ENCODE measurements around the gene PTPN4.

The PTPN4 gene

DNA sequence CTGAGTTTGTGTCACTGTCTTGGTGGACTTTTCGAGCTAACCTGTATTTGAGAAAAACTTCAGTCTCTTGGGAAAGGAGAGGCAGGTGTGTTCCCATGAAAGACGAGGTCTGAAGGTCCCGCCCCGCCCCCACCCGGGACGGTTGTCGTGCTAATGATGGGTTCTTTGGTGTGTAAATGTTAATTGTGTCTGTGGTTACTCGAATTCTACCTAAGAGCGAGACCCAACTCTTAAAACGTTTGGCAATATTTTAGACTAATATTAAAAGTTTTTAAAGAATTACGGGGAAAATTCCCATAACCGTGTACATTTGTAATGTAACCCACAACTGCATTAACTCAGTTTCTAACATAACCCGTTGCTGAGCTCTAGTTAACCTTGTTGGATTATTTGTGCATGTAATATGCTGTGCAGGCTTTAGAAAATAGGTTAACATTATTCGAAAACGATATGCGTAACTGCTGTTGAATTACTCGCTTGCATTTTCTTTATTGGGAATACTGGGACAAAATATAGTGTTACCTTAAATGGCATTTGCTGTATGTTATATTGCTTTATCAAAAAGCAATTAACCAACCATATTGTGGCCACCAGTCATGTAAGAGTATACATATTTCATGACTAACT lies 254.0 kb downstream of the PTPN4 start:
- peaks cover 4% of the 10 kb centered on the region for H3K79me2 ChIP-seq (ENCODE audit: control insufficient read depth, insufficient read depth, low read length, poor library complexity)
- H4K91ac ChIP-seq (ENCODE audit: low read depth, low read length), result no peak overlapping the region
- H2BK120ac ChIP-seq (ENCODE audit: insufficient read depth, low read length, poor library complexity), result no peak overlapping the region
- H3K4me3 ChIP-seq (ENCODE audit: low read depth, low read length), result peak overlapping the region; percentile 94
- no peak overlapping the region for H3K4ac ChIP-seq (ENCODE audit: low read depth, low read length)
- H3K4me1 ChIP-seq (ENCODE audit: control insufficient read depth in 1 of 2, insufficient read depth in 2 of 2, low read length in 2 of 2), result peaks cover 0 to 2% of the 10 kb centered on the region in 2 experiments
- no peak overlapping the region for H4K8ac ChIP-seq (ENCODE audit: low read depth, low read length)
- no peak overlapping the region for H2BK5ac ChIP-seq (ENCODE audit: low read depth, low read length, poor library complexity)
- peak in 1 of 2 donors; percentile 50 for DNase-seq
- no peak overlapping the region for H3K23ac ChIP-seq (ENCODE audit: low read length)
- no peak overlapping the region for H3K18ac ChIP-seq (ENCODE audit: low read length)
- no peak overlapping the region for H2BK12ac ChIP-seq (ENCODE audit: low read length)
- no peak overlapping the region for H4K12ac ChIP-seq (ENCODE audit: low read depth, low read length)
- no peaks in the 10 kb centered on the region for H3K9me3 ChIP-seq (ENCODE audit: insufficient read depth, low read depth, low read length)
- no peaks in the 10 kb centered on the region for H3K27me3 ChIP-seq (ENCODE audit: insufficient read depth, low read length)
- peak overlapping the region; percentile 74 for H3K4me2 ChIP-seq (ENCODE audit: low read length)
- H3K79me1 ChIP-seq (ENCODE audit: low read length), result peaks cover 5% of the 10 kb centered on the region
- H3K9ac ChIP-seq (ENCODE audit: low read length), result peak overlapping the region; percentile 92
- H3K14ac ChIP-seq (ENCODE audit: low read length), result no peak overlapping the region
- no CpG with 5 or more reads among the region's 17 CpGs for WGBS (ENCODE audit: extremely low coverage, insufficient coverage, insufficient read length)
- H3K36me3 ChIP-seq (ENCODE audit: control insufficient read depth in 1 of 2, insufficient read depth in 2 of 2, low read length in 2 of 2), result no peaks in the 10 kb centered on the region
- H2AK5ac ChIP-seq (ENCODE audit: low read length), result no peak overlapping the region
- H2AFZ ChIP-seq (ENCODE audit: insufficient read depth, low read length, poor library complexity), result peak overlapping the region; percentile 96
- no peak overlapping the region for H3K27ac ChIP-seq (ENCODE audit: low read depth, low read length)

DNA sequence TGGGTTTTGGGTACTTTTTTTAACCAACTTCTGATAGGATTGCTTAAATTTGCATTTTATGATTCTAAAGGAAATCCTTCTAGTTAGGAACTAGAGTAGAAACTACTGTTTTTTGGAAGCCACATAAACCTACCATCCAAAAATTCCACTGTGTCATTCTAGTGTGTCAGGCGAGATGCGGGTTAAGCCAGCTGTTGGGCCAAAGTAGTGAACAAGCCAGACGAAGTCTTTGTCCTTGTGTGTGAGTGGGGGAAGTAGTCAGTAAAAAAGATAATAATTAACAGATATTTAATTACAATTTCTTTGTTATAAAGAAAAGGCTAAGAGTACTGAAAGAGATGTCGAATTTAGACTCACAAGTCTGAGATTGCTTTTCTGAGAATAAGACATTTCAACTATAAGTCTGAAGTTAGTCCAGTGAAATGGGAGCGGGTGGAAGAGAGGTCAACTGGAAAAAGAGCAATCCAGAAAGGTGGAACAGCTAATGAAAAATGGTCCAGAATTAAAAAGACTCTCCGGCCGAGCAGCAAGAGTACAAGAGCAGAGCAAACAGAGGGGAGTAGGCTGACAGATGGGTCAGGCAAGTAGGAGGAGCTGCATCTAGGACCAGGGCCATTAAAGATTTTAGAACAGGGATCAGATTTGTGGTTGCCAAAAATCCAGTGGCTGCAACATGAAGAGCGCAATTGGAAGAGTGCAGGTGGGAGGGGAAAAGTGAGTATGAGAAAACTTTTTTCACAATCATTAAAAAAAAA lies 254.7 kb downstream of the PTPN4 start:
- no CpG with 5 or more reads among the region's 8 CpGs for WGBS (ENCODE audit: extremely low coverage, insufficient coverage, insufficient read length)
- Histone ChIP-seq H4K12ac (ENCODE audit: low read depth, low read length) (no peak overlapping the region), H3K9ac (ENCODE audit: low read length) (no peak overlapping the region), H3K14ac (ENCODE audit: low read length) (no peak overlapping the region), H2BK5ac (ENCODE audit: low read depth, low read length, poor library complexity) (no peak overlapping the region), H3K18ac (ENCODE audit: low read length) (no peak overlapping the region), H2AK5ac (ENCODE audit: low read length) (no peak overlapping the region), H3K4me2 (ENCODE audit: low read length) (no peak overlapping the region), H2AFZ (ENCODE audit: insufficient read depth, low read length, poor library complexity) (no peak overlapping the region), H3K79me2 (ENCODE audit: control insufficient read depth, insufficient read depth, low read length, poor library complexity) (peaks cover 4% of the 10 kb centered on the region), H4K91ac (ENCODE audit: low read depth, low read length) (no peak overlapping the region), H3K4me1 (ENCODE audit: control insufficient read depth in 1 of 2, insufficient read depth in 2 of 2, low read length in 2 of 2) (peaks cover 0 to 2% of the 10 kb centered on the region in 2 experiments), H3K79me1 (ENCODE audit: low read length) (peaks cover 5% of the 10 kb centered on the region), H4K8ac (ENCODE audit: low read depth, low read length) (no peak overlapping the region), H3K4ac (ENCODE audit: low read depth, low read length) (no peak overlapping the region), H2BK12ac (ENCODE audit: low read length) (no peak overlapping the region), H2BK120ac (ENCODE audit: insufficient read depth, low read length, poor library complexity) (no peak overlapping the region), H3K36me3 (ENCODE audit: control insufficient read depth in 1 of 2, insufficient read depth in 2 of 2, low read length in 2 of 2) (no peaks in the 10 kb centered on the region), H3K27me3 (ENCODE audit: insufficient read depth, low read length) (no peaks in the 10 kb centered on the region), H3K4me3 (ENCODE audit: low read depth, low read length) (no peak overlapping the region), H3K27ac (ENCODE audit: low read depth, low read length) (no peak overlapping the region), H3K9me3 (ENCODE audit: insufficient read depth, low read depth, low read length) (no peaks in the 10 kb centered on the region), H3K23ac (ENCODE audit: low read length) (no peak overlapping the region)
- peak; percentile 30 to 59 for DNase-seq

- Histone ChIP-seq H2AK5ac (ENCODE audit: low read length) (no peak overlapping the region), H3K4me2 (ENCODE audit: low read length) (no peak overlapping the region), H3K36me3 (ENCODE audit: control insufficient read depth in 1 of 2, insufficient read depth in 2 of 2, low read length in 2 of 2) (no peaks in the 10 kb centered on the region), H3K79me1 (ENCODE audit: low read length) (peaks cover 5% of the 10 kb centered on the region), H2BK120ac (ENCODE audit: insufficient read depth, low read length, poor library complexity) (no peak overlapping the region), H2AFZ (ENCODE audit: insufficient read depth, low read length, poor library complexity) (no peak overlapping the region), H4K8ac (ENCODE audit: low read depth, low read length) (no peak overlapping the region), H3K18ac (ENCODE audit: low read length) (no peak overlapping the region), H3K4me3 (ENCODE audit: low read depth, low read length) (no peak overlapping the region), H3K79me2 (ENCODE audit: control insufficient read depth, insufficient read depth, low read length, poor library complexity) (peaks cover 4% of the 10 kb centered on the region), H3K27ac (ENCODE audit: low read depth, low read length) (no peak overlapping the region), H3K4ac (ENCODE audit: low read depth, low read length) (no peak overlapping the region), H2BK5ac (ENCODE audit: low read depth, low read length, poor library complexity) (no peak overlapping the region), H4K12ac (ENCODE audit: low read depth, low read length) (no peak overlapping the region), H3K23ac (ENCODE audit: low read length) (no peak overlapping the region), H2BK12ac (ENCODE audit: low read length) (no peak overlapping the region), H3K14ac (ENCODE audit: low read length) (no peak overlapping the region), H3K9ac (ENCODE audit: low read length) (no peak overlapping the region), H4K91ac (ENCODE audit: low read depth, low read length) (no peak overlapping the region), H3K4me1 (ENCODE audit: control insufficient read depth in 1 of 2, insufficient read depth in 2 of 2, low read length in 2 of 2) (peaks cover 0 to 2% of the 10 kb centered on the region in 2 experiments), H3K9me3 (ENCODE audit: insufficient read depth, low read depth, low read length) (no peaks in the 10 kb centered on the region), H3K27me3 (ENCODE audit: insufficient read depth, low read length) (no peaks in the 10 kb centered on the region)
- no CpG with 5 or more reads among the region's 3 CpGs for WGBS (ENCODE audit: extremely low coverage, insufficient coverage, insufficient read length)
- DNase-seq, result no peak
Measured at GRCh38 chr2:120016800-120017199, 257.1 kb downstream of the PTPN4 start.

DNA sequence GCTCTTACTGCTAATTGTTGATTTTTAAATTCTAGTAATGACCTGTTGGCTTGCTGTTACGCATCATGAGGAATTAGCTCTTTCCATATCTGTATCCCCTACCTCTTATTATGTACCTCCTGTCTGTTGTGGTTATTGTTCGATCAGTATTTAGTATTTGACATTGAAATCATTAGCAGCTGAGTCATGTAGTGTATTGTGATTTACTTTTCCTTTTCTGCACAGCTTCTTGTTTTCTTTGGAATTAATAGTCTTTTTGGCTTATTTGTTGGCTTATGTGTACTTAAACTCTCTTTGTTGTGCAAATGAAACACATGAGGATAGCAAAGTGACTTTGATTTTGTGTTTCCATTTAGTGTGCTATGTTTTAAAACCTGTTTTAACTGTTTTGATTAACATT lies 257.5 kb downstream of the PTPN4 start:
- no peaks in the 10 kb centered on the region for H3K9me3 ChIP-seq (ENCODE audit: insufficient read depth, low read depth, low read length)
- H3K27me3 ChIP-seq (ENCODE audit: insufficient read depth, low read length), result no peaks in the 10 kb centered on the region
- H3K4me3 ChIP-seq (ENCODE audit: low read depth, low read length), result no peak overlapping the region
- no peak overlapping the region for H2BK120ac ChIP-seq (ENCODE audit: insufficient read depth, low read length, poor library complexity)
- H3K9ac ChIP-seq (ENCODE audit: low read length), result no peak overlapping the region
- H3K14ac ChIP-seq (ENCODE audit: low read length), result no peak overlapping the region
- H2AFZ ChIP-seq (ENCODE audit: insufficient read depth, low read length, poor library complexity), result no peak overlapping the region
- no peak overlapping the region for H3K23ac ChIP-seq (ENCODE audit: low read length)
- H2BK12ac ChIP-seq (ENCODE audit: low read length), result no peak overlapping the region
- no peak overlapping the region for H3K18ac ChIP-seq (ENCODE audit: low read length)
- WGBS (ENCODE audit: extremely low coverage, insufficient coverage, insufficient read length), result no CpG with 5 or more reads among the region's 2 CpGs
- H3K27ac ChIP-seq (ENCODE audit: low read depth, low read length), result no peak overlapping the region
- H3K4ac ChIP-seq (ENCODE audit: low read depth, low read length), result no peak overlapping the region
- peaks cover 4% of the 10 kb centered on the region for H3K79me2 ChIP-seq (ENCODE audit: control insufficient read depth, insufficient read depth, low read length, poor library complexity)
- no peak overlapping the region for H2AK5ac ChIP-seq (ENCODE audit: low read length)
- H4K91ac ChIP-seq (ENCODE audit: low read depth, low read length), result no peak overlapping the region
- peaks cover 5% of the 10 kb centered on the region for H3K79me1 ChIP-seq (ENCODE audit: low read length)
- no peak overlapping the region for H4K12ac ChIP-seq (ENCODE audit: low read depth, low read length)
- H2BK5ac ChIP-seq (ENCODE audit: low read depth, low read length, poor library complexity), result no peak overlapping the region
- no peak overlapping the region for H4K8ac ChIP-seq (ENCODE audit: low read depth, low read length)
- H3K4me2 ChIP-seq (ENCODE audit: low read length), result no peak overlapping the region
- no peak for DNase-seq
- H3K4me1 ChIP-seq (ENCODE audit: control insufficient read depth in 1 of 2, insufficient read depth in 2 of 2, low read length in 2 of 2), result peaks cover 0 to 2% of the 10 kb centered on the region in 2 experiments
- no peaks in the 10 kb centered on the region for H3K36me3 ChIP-seq (ENCODE audit: control insufficient read depth in 1 of 2, insufficient read depth in 2 of 2, low read length in 2 of 2)

Measured in trophoblast cell (in vitro differentiated cells and primary cell).